Cardiac septum (tissue), 1 donor: ENCODE results near the gene EBLN2. TPM values are rescaled to one million over a fixed set of nuclear protein-coding genes. Genes with fewer than 3 reads are reported as not detected.

Experiments
- DNase-seq: peaks from one replicate; pipeline ENCODE4 v3.0.0-alpha.2; 2020; ENCODE audit warnings: low spot score
- intact Hi-C: fragments of 100-400 bp; cut with DNase I; formaldehyde crosslinking; loops from one replicate; pipeline ENCODE4 v1.14.0; 2022
- long read RNA-seq: library from polyadenylated mRNA; unstranded; transcript quantifications from one replicate; pipeline ENCODE4 v2.0.0, GENCODE V29; 2021
- total RNA-seq: library from RNA; stranded (reverse); fragmentation: NEBNext Ultra II Directional; extraction: Animal tissue kit (Norgen Biotek cat#: 25700); gene quantifications from one replicate; pipeline ENCODE4 v1.2.1, GENCODE V29; 2021
- donor health status: DM: no; HTN: no; CAD: no.

EBLN2 gene
- total RNA-seq, result 1.9 TPM
- long read RNA-seq, result 0 reads

DNA sequence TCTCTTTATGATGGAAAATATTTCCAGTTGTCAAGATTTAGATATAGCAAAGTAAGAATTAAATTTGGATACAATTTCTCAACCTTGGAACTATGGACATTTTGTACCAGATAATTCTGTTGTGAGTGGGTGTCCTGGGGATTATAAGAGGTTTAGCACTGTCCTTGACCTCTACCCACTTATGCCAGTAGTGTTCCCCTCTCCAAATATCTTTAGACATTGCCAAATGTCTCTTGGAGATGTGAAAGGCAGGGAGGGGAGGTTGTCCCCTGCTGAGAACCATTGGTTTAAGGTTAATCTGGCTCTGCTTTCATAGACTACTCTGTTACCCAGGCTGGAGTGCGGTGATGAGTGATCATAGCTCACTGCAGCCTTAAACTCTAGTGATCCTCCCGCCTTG, at the start of gene EBLN2:
Gene EBLN2, plus strand, starts transcription at position 244 of the 400 bp plus-strand sequence. CDS start 423 bp downstream, outside the sequence.
- intact Hi-C loops, result no loop called here

DNA sequence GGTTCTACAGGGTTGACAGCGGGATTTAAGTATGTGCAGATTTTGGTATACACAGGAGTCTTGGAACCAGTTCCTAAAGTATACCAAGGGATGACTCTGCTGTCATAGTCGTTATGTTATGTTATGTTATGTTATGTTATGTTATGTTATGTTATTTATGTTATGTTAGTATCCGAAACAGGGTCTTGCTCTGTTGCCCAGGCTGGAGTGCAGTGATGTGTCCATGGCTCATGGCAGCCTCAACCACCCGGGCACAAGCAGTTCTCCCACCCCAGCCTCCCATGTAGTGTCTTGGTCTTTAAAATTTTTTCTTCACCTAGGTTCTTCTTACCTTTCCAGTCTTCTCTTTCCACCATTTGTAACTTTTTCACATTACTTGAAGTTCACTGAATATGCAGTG, 43.2 kb upstream of the EBLN2 start:
- no peak for DNase-seq
- intact Hi-C loops, result no loop called here

More for the DNA sequence above, at the start of gene EBLN2:
- DNase-seq, result no peak

- intact Hi-C loops, result no loop called here
- no peak for DNase-seq
Observed at GRCh38 chr3:73018790-73019441, 42.5 kb upstream of the EBLN2 start.

DNA sequence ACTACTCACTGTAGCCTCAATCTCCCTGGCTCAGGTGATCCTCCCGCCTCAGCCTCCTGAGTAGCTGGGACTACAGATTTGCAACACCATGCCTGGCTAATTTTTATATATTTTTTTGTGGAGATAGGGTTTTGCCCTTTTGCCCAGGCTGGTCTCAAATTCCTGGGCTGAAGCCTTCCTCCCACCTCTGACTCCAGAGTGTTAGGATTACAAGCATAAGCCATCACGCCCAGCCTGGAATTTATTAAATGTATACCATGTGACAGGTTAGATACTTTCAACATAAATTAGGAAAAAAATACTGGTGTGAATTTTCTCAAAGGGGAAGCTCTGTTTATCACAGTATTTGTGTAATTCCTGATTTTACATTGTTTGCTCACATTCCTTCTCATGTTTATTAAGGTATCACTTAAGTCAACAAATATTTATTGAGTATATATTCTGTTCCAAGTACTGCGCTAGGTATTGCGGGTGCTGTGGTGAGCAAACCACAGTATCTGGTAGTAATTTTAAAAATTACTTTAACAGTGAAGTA, 40.1 kb upstream of the EBLN2 start:
- intact Hi-C loops, result no loop called here
- DNase-seq, result no peak

GRCh38 chr3:73024836-73025235, 36.6 kb upstream of the EBLN2 start:
- intact Hi-C loops, result no loop called here
- DNase-seq, result no peak

DNA sequence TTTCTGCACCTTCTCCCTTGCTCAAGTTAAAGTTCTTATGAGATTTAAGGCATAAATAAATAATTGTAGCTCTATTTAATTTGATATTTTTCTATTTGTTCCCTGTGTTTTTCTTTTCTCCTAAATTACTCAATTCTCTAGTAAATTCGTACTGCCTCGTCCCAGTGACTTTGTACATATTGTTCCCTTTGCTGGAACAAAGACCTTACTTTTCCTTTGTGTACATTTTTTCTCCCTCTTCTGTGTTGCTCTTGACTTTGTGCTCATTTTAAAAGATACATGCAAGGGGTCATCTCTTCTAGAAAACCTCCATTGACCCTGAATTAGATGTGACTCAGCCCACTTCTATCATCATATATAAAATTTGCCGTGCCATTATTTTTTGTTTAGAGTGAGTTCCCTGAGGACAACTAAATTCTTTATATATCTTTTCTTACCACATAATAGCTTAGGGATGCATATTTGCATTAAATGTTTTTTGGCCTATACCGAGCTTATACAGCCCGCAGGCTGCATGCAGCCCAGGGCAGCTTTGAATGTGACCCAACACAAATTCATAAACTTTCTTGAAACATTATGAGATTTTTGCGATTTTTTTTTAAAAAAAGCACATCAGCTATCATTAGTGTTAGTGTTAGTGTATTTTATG, 35.2 kb upstream of the EBLN2 start:
- intact Hi-C loops, result no loop called here
- DNase-seq, result no peak

DNA sequence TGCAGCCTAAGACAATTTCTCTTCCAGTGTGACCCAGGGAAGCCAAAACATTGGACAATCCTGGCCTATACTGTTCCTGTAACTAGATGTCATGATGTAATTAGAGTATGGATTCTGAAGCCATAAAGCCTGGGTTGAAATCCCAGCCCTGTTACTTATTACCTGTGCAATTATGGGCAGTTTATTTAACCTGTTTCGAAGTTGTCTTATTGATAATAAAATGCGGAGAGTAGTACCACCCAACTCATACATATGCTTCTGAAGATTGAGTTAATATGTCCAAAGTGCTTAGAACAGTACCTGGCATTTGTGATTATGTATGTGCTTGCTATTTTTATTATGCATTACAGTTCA, 34.7 kb upstream of the EBLN2 start:
- no peak for DNase-seq
- intact Hi-C loops, result no loop called here

DNA sequence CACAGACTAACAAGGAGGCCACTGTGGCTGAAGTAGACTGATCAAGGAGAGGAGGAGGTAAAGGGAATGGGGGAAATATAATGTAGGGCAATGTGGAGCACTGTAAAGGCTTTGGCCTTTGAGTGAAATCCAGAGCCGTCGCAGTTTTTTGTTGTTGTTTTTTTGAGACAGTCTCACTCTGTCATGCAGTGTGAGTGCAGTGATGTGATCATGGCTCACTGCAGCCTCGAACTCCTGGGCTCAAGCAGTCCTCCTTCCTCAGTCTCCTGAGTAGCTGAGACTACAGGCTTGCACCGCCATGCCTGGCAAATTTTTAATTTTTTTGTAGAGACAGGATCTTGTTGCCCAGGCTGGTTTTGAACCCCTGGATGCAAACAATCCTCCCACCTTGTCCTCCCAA, 32.7 kb upstream of the EBLN2 start:
- intact Hi-C loops, result no loop called here
- no peak for DNase-seq

DNA sequence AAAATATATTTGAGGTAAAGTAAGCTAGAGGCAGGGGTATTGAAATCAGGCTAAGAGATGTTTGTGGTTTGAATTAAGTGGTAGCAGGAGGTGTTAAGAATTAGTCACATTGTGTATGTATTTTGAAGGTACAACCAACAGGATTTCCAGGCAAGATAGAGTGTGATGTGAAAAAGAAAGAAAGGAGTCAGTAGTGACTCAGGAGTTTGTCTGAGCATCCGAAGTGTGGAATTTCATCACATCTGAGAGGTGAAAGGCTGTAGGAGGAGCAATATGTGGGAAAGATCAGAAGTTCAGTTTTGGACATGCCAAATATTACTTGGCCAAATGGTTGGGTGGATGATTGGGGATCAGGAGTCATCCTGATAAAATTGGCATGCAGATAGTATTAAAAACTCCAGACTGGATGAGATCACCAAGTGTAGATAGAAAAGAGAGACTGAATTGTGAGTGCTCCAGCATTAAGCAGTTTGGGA, 32.1 kb upstream of the EBLN2 start:
- intact Hi-C loops, result no loop called here
- no peak for DNase-seq

DNA sequence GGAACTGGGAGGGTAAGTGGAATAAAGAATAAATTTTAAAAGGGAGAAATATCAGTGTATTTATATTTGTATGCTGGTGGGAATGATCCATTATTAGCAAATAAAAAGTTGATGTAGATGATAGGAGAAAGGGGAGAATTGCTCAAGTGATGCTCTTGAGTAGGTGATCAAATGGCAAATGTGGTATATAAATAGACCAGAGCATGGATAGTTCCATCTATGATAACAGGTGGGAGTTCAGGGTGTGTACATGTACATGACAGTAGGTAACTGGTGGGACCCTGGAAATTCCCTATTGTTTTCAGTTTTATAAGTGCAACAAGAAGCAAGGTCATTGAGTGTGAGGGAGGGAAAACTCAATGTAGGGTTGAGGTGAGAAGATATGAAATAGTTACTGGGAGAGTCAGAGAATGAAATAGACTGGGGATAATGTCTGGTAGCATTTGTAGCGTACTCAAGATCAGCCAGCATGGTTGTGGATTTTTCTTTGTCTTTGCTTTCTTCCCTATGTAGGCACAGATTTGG, 31.3 kb upstream of the EBLN2 start:
- no peak for DNase-seq
- intact Hi-C loops, result no loop called here

- no peak for DNase-seq
- intact Hi-C loops, result no loop called here
Observed at GRCh38 chr3:73031573-73032103, 29.8 kb upstream of the EBLN2 start.

DNA sequence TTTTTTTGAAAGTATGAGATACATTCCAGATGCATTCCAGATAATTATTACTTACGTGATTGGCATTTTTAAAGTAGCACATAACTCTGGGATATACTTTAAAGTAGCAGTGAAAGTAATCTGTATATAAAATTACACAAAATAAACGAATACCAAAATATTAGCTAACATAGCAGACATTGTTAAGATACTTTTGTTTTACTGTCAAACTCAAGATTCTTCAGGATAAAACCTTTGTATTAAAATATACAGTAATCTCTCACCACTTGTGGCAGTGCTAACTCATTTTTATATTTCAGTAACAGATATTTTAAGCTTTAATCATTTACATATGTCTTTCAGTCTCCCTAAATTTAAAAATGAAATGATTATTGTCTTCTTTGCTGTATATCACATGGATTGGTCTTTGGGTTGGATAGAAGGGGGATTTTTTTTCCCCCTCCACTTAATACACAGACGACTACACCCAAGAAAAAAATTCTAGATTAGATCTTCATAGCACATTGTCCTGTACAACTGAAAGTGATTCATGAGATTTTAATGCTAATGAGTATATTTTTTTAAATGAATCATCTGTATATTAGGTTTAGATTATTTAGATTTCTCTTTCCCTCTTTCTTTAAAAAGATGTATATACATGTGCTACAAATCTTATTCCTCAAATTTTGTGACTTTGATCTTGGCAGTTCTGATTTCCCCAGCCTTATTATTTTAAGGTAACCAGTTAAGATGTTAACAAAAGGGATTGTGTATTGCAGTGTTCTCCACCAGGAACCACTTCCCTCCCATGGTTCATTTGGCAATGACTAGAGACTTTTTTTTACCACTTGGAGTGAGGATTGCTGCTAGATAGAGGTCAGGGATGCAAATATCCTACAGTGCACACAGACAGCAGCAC, 24.5 kb upstream of the EBLN2 start:
- no peak for DNase-seq
- intact Hi-C loops, result loop anchor here (5.0 kb wide), 1 partner anchor 40 kb away; the partner anchor contains the start of gene PPP4R2

DNA sequence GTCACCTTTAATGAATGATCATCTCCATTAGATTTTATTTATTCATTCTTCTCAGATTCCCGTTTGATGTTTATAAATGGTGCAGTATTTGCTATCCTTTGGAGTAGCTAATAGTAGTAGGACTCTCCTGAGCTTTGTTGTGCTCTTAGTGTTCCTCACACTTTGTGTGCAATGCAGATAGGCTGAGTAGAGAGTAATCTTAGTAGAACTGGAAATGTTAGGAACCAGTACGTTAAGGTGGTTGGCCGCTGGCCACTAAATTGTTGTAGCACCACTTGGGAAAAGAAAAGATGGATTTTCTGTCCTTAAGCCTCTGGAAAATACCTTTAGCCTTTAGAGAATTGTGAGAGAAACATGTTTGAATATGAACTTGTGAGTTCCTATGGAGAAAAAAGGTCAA, 19.9 kb upstream of the EBLN2 start:
- DNase-seq, result no peak
- intact Hi-C loops, result no loop called here

GRCh38 chr3:73043414-73043813, 18.0 kb upstream of the EBLN2 start:
- DNase-seq, result no peak
- intact Hi-C loops, result no loop called here

DNA sequence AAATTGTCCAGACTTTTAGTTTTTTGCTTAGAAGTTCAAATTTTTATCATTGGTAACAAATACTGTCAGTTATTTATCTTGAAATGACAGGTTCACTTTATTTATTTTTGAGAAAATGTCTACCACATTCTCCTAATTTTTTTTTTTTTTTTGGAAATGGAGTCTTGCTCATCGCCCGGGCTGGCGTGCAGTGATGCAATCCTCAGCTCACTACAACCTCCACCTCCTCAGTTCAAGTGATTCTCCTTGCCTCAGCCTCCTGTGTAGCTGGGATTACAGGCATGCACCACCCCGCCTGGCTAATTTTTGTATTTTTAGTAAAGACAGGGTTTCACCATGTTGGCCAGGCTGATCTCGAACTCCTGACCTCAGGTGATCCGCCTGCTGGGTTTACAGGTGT, 16.1 kb upstream of the EBLN2 start:
- DNase-seq, result no peak
- intact Hi-C loops, result no loop called here

DNA sequence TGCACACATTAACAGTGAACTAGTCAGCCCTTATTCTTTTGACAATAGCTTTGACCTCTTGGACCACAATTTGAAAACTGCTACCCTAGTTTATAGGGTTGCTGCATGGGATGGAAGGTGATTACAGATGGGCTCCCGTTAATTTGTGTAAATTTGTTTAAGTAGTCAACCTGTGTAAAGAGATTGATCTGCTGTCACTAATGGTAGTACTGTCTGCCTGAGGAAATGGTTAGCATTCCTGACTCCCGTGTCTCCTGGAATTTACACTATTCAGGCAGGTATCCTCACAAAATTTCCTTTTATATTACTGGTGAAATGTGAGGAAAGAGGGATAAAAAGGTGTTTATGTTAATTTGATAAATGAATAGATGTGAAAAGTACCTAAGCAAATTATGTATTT, 15.3 kb upstream of the EBLN2 start:
- DNase-seq, result no peak
- intact Hi-C loops, result no loop called here

GRCh38 chr3:73049319-73049718, 12.1 kb upstream of the EBLN2 start:
- intact Hi-C loops, result no loop called here
- DNase-seq, result no peak

- DNase-seq, result no peak
- intact Hi-C loops, result loop anchor here (10.0 kb wide), 1 partner anchor 208 kb away; the partner anchor contains the start of gene SHQ1
Observed at GRCh38 chr3:73052857-73053256, 8.6 kb upstream of the EBLN2 start.

- intact Hi-C loops, result loop anchor here (5.0 to 10.0 kb wide), 2 partner anchors 58 to 211 kb away; partner anchors contain the start of genes PPP4R2 and SHQ1
- DNase-seq, result no peak
Observed at GRCh38 chr3:73055583-73055982, 5.9 kb upstream of the EBLN2 start.
